CD4-positive, alpha-beta T cell treated with Interferon gamma for 1 hour (primary cell): Measurements from ENCODE around the gene BRCA1.
"Not testable (repeated sequence)": the region's sequence is repeated elsewhere in the genome, so short reads cannot be mapped to it uniquely, and the experiment has no call there.

Experiments
- DNase-seq: peaks from one replicate; pipeline ENCODE4 v3.0.0-alpha.2; 2020

BRCA1 gene

GRCh38 chr17:43068570-43069367 is 56.4 kb downstream of the BRCA1 start:
- DNase-seq, result no peak

DNA sequence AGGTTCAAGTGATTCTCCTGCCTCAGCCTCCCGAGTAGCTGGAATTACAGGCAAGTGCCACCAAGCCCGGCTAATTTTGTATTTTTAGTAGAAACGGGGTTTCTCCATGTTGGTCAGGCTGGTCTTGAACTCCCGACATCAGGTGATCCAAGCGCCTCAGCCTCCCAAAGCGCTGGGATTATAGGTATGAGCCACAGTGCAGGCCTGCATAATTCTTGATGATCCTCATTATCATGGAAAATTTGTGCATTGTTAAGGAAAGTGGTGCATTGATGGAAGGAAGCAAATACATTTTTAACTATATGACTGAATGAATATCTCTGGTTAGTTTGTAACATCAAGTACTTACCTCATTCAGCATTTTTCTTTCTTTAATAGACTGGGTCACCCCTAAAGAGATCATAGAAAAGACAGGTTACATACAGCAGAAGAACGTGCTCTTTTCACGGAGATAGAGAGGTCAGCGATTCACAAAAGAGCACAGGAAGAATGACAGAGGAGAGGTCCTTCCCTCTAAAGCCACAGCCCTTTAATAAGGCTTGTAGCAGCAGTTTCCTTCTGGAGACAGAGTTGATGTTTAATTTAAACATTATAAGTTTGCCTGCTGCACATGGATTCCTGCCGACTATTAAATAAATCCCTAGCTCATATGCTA is 62.1 kb downstream of the BRCA1 start:
- DNase-seq, result no peak

- DNase-seq, result no peak
Measured at GRCh38 chr17:43056051-43056450, 69.1 kb downstream of the BRCA1 start.

GRCh38 chr17:43053008-43053407 is 72.2 kb downstream of the BRCA1 start:
- DNase-seq, result not testable (repeated sequence)

GRCh38 chr17:43051969-43052368 is 73.2 kb downstream of the BRCA1 start:
- no peak for DNase-seq

DNA sequence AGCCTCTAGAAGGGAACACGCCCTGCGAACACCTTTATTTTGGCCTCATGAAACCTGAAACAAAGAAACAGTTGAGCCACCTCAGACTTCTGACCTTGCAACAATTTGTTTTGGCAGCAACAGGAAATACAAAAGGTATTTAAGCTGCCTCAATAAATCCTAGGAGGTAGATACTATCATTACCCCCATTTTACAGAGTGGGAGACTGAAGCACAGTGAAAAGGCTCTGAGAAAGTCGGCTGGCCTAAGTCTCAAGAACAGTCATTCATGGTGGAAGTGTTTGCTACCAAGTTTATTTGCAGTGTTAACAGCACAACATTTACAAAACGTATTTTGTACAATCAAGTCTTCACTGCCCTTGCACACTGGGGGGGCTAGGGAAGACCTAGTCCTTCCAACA is 81.1 kb downstream of the BRCA1 start:
- no peak for DNase-seq

DNA sequence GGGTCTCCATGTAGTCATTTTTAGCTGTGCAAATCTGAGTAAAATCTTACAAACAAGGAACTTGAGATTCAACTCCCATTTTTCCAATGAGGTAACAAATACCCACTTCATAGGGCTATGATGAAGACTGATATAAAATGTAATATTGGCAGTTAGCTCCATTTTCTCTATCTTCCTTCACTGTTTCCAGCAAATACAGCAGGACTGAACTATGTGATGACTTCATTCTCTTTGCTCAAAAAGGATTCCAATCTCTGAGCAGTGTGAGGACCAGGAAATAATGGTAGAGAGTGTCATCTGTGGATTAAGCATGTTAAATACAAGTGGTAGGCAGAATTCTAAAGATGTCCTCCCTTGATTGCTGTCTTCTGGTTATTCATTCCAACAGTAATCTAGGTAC is 81.9 kb downstream of the BRCA1 start:
- DNase-seq, result no peak

DNA sequence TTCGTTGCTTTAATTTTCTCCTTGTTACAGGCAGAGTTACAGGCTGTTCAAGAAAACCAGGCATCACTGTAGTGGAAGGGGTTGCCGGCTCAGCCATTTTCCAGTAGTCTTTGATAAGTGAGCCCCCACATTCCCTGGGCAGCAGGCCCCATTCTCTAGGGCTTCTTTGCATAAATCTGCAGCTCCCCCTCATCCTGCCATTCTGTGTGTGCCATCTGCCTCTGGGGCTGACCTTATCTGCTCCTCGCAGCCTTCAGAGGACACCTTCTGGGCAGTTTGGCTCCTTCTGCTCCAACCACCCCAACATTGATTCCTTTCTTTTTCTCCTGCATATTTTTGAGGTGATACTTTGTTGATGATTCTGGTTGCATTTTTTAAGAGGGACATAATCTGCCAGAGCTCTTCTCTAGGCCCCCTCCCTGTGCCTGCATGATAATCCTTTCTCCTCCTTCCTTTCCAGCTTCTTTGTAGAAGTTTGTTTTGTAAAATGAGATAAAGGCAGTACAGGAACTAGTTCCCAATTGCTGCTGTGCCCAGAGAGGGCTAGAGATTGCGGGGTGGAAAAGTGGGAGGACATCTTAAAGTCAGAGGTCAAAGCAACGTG is 83.0 kb downstream of the BRCA1 start:
- DNase-seq, result no peak

- no peak for DNase-seq
Measured at GRCh38 chr17:43040655-43041054, 84.5 kb downstream of the BRCA1 start.

DNA sequence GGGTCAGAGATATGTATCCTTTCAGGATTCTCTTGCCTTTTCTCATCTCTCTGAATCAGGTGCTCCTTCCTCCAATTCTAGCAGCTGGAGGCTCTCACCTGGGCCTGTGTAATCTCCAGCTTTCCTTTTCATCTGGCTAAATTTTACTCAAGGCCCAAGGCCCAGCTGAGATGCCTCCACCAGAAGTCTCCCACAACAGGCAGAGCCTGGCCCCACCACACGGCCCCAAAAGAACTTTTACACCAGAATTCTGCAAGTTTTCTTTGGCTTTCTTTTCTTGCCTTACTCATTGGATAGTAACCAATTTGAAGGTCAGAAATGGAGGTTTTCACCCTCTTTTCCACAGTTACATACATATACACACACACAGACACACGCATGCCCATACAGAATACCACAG is 85.5 kb downstream of the BRCA1 start:
- DNase-seq, result no peak

DNA sequence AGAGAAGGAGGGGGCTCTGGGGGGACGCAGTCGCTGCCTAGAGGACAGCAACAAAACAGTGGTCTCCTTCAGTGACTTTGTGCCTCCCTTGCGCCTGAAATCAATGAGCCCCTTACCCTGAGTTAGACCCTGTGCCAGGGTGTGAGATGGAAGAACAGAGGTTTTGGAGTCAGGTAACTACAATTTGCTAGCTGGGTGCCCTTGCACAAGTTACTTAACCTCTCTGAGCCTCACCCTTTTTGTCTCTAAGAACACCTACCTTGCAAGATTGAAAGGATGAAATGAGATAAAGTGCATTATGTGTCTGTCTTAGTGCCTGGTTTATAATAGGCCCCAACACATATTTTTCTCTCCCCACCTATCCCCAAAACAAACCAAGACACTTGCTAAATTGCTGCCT is 90.3 kb downstream of the BRCA1 start:
- no peak for DNase-seq

- no peak for DNase-seq
Measured at GRCh38 chr17:43033948-43034881, 90.9 kb downstream of the BRCA1 start.

- no peak for DNase-seq
Measured at GRCh38 chr17:43031666-43032065, 93.5 kb downstream of the BRCA1 start.

- no peak for DNase-seq
Measured at GRCh38 chr17:43030137-43030767, 94.9 kb downstream of the BRCA1 start.

DNA sequence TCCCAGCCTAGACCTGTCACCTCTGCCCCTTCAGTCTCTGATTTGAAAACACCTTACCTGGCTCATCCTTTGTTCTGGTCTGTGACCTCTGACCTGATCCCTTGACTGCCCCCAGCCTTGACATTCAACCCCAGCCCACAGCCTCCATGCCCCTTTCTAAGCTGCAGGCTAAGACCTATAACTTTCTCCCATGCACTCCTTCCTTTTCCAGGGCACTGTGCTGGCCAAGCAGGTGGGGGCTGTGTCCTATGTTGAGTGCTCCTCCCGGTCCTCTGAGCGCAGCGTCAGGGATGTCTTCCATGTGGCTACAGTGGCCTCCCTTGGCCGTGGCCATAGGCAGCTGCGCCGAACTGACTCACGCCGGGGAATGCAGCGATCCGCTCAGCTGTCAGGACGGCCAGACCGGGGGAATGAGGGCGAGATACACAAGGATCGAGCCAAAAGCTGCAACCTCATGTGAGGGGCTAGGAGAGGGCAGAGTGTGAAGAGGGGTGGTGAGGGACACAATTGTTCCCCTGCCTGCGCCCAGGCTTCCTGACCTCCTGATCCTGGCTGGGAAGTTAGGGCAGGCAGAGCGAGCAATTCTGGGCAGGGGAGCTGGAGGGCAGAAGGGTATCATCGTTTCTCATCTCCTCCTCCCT is 96.8 kb downstream of the BRCA1 start:
- DNase-seq, result no peak

- DNase-seq, result no peak
Measured at GRCh38 chr17:43027091-43028032, 97.8 kb downstream of the BRCA1 start.

DNA sequence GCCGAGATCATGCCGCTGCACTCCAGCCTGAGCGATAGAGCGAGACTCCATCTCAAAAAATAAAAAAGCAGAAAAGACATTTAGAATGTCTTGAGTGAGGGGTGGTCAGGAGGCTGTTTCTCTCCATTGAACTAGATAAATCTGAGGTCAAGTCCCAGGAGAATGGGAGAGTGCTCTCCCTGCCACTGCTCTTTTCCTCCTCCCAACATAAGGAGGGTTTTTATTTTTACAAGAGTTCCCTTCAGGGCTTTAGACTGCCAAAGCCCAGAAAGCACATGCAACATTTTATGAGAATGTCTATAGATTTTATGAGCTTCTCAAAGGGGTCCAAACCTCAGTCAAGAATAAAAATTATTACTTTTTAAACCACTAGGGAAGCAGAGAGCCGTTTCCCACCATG is 98.6 kb downstream of the BRCA1 start:
- no peak for DNase-seq

DNA sequence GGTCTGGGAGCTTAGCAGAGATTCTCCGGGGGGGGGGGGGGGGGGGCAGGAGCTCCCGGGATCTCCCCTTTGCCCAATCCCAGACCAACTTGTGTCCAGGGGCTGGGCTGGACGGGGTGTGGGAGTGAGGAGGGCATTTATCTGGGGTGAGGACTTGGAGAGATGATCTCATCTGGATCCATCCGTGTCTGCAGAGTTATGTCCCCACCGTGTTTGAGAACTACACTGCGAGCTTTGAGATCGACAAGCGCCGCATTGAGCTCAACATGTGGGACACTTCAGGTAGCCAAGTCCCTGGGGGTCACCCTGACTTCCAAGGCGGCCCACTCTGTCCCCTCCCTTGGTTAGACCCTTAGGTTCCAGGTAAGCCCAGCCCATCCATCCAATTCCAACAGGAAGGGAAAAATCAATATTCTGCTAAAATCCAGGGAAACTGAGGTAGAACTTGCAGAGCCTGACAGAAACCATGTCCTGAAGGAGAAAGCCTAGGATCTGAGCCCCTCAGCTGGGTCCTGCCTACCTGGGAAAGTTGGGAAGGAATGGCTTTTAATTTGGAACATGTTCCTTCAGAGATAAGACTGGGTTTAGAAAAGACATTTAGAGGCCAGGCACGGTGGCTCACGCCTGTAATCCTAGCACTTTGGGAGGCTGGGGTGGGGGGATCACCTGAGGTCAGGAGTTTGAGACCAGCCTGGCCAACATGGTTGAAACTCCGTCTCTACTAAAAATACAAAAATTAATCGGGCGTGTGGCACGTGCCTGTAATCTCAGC is 99.2 kb downstream of the BRCA1 start:
- no peak for DNase-seq

DNA sequence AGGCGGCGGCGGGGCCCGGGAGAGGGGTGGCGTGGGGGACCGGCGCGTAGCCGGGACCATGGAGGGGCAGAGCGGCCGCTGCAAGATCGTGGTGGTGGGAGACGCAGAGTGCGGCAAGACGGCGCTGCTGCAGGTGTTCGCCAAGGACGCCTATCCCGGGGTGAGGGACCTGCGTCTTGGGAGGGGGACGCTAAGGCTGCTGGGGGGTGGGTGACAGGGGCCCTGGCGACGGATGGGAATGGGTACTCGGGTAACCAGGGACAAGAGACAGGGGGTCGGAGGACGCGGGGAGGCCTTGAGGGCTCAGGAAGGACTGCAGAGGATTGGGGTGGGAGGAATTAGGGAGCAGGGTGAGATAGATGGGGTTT is 99.9 kb downstream of the BRCA1 start:
- no peak for DNase-seq
